GM18868 (cell line): ENCODE data around the gene UNC5CL.

Experiments
- ATAC-seq: cut with Tn5 transposase; IDR thresholded peaks from one replicate; pipeline ENCODE4 v1.9.1; 2021; ENCODE audit warnings: mild to moderate bottlenecking, moderate library complexity; ENCODE audit not compliant: unreplicated experiment

UNC5CL gene

DNA sequence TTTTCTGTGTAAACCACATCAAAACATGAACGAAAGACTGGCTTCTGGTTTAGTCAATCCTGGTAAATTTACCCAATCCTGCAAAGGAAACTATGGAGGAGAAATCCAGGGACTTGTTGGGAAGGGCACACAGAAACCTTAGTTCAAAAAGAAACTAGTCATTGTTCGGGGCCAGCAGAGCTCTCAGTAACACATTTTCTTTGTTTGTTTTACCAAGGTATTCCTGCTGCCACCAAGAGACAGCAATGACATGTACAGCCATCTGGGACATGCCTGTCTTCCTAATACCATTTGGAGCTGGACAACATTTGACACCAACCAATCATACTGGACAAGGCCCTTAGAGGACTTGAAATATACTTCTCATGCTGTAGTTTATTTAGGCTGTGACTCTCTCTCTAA, 24.9 kb upstream of the UNC5CL start:
- ATAC-seq, result no peak

DNA sequence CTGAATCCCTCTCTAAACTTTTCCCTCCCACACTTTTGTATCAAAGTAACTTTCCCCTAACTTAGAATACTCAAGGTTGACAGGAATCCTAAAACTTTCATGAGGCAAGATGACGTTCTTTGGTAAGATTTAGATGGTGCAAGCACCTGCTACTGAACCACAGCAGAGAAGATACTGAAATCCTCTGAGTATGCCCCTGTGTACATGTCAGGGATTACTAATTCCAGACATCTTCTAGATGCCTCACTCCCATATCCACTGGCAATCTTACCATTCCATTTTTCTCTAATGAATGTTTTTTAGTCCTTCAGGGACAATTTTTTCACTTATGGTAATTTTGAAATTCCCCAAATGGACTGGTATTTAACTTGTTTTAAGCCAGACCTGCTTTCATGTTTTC, 23.0 kb upstream of the UNC5CL start:
- ATAC-seq, result no peak

DNA sequence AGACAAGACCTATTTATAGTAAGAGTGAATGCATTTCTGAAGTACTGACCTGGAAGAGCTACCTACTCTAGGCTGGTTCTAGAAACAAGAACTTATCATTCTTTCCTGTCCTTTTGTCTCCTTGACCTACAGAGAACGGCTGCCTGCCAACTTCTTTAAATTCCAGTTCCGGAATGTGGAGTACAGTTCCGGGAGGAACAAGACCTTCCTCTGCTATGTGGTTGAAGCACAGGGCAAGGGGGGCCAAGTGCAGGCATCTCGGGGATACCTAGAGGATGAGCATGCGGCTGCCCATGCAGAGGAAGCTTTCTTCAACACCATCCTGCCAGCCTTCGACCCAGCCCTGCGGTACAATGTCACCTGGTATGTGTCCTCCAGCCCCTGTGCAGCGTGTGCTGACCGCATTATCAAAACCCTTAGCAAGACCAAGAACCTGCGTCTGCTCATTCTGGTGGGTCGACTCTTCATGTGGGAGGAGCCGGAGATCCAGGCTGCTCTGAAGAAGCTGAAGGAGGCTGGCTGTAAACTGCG, 22.2 kb upstream of the UNC5CL start:
- ATAC-seq, result no peak

DNA sequence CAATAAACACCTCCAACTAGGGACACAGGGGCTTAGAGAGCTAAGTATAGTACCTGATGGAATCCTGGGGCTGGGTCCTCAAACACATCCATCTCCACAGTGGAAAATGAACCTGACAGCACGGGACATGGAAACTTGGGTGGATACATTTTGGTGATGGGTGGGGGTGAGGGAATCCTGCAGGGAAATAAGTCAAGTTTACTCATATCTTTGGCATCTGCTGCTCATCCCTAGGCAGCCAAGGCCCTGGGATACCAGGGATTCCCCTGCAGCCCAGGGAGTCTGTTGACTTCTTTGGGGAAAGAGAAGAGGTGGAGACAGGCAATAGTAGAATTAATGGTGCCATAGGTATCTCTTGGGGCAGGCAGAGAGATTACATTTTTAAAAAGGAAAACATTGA, 20.5 kb upstream of the UNC5CL start:
- no peak for ATAC-seq

DNA sequence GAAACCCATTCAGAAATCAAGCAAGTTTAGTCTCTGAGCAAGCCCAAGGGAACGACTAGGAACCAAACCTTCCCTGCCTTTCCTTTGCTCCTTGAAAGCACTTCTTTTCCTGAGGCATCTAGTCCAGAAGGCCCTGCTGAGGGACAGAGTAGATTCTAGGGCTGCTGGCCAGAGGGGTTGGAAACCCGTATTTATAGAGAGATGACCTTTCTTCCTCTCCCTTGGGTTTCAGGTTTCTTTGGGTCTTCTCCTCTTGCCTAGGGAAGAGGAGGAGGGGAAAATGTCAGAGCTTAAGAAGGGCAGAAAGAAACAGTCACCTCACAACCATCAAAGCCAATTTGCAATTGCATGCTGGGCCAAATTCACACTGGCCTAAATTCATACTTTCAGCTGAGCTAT, 19.8 kb upstream of the UNC5CL start:
- ATAC-seq, result no peak

DNA sequence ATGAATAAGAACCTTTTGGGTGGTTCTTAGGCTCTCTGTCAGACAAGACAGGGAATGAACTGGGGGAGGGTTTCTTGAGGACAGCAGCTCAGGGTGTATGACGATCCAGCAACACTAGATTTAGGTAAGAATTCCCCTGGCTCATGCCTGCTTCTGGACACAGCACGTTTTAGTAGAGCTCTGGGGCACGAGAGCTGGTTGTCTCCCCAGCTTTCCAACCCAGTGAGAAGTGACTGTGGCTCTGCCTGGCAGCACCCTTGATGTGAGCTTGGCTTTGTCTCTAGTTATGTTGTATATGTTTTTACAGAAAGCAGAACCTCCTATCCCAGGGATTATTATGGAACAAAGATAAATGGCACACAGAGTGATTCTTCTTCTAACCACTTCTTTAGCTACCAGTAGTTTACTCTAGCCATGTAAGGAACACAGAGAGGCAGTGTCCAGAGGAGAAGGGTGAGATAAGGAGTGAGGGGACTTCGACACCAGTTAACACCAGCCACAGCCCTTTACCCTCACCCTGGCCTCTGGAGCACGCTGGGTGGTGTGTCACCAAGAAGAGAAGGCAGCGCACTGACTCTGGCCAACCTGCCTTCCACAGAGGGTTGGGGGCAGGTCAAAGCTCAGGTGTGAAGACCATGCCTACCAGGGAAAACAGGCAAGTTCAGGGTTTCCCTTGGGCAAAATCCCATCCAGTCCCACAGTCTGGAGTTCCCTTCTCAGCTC, 17.9 kb upstream of the UNC5CL start:
- no peak for ATAC-seq

DNA sequence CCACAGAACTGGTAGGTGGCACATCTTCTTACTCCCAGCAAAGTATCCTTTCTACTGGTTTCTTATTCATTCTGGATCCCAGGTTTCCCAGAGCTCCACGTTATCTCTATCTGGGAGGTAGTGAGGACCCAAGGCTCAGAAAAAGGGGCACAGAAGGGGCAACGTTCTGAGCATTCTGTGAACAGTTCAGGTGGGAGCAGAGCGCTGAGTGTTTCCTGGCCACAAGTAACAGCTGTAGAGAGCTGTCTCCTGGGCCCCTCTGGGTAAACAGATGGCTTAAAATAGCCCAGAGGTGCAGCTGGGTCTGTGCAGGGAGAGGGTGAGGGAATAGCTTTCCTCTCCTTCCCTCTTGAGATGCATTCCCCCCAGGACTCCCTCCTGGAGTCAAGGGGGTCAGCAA, 16.1 kb upstream of the UNC5CL start:
- ATAC-seq, result no peak

DNA sequence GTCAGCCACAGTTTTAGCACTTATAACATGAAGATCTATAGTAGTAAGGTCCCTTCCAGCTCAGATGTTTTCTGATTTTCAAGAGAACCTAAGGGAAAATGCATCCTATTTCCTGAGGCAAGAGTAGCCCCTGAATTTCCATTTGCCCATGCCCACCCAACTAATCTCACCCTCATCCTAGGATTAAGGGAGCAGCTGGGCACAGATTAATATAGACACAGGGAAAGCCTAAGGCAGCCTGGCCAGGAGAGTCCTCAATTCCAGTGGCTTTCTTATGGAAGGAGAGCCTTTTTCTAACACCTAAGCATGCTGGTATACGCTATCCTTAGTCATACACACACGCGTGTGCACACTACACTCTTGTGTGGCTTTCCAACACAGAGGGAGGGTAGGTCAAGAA, 15.5 kb upstream of the UNC5CL start:
- ATAC-seq, result no peak

DNA sequence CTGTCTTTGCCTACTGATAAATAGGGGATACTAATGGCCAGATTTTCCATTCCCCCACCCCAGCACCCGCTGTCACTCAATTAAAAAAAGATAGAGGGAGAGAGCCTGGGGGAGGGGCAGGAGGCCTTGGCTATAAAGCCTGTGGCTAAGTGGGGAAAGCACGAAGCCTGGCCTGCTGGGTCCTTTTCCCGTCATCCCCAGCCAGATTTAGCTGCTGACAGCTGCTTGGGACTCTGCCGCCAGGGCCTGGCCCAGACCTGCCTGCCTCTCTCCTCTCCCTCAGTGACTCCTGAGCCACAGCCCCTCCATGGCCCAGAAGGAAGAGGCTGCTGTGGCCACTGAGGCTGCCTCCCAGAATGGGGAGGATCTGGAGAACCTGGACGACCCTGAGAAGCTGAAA, 14.0 kb upstream of the UNC5CL start, which contains the start of gene APOBEC2:
Gene APOBEC2, plus strand, starts transcription at position 162 of the 400 bp plus-strand sequence. Its CDS starts 146 bp downstream, at position 308.
- ATAC-seq, result no peak

DNA sequence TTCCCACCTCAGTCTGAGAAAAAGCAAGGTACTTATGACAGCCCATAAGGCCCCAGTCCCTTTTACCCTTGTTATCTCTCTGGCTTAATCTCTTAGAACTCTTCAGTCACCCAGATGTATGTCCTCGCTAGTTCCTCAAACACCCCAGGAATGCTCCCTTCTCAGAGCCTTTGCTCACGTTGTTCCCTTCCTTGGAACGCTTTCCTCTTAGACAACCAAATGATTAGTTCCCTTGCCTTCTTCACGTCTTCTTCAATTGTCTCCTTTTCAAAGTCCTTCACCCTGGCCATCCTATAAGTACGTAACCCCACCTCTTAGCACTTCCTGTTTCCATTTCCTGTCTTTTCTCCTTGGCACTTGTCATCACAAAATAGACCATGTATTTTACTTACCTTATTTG, 12.9 kb upstream of the UNC5CL start:
- ATAC-seq, result no peak

DNA sequence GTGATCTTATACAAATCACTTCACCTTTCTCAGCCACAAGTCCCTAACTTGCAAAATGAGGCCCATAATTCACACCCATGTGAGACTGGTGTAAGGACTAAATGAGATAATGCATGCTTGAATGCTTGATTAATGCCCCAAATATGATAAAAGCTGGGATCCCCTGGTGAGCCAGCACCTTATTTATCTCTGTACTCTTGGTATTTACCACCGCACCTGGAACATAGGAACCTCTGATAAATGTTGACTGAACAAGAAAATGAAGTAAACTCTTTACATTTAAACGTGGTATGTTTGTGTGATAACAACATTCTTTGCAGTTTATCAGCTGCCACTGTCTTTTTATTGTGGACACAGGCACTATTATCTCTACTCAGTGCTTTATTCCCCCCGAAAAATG, 11.5 kb upstream of the UNC5CL start:
- ATAC-seq, result no peak

DNA sequence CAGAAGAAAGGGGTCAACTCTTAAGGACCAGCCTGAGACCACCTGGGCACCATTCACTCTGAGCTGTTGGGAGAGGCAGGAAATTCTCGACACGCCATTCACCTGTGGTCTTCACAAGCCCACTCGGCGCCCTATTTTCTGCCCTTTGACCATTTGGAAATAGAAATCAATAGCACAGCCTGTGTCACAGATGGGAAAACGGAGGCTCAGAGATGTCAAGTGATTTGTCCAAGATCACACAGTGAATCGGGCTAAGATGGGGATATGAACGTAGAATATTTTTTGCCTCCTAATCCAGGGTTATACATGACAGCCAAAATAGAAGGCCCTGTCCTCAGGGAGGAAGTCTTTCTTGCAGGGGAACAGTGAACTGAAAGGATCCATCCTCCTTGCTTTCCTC, 10.9 kb upstream of the UNC5CL start:
- ATAC-seq, result no peak

DNA sequence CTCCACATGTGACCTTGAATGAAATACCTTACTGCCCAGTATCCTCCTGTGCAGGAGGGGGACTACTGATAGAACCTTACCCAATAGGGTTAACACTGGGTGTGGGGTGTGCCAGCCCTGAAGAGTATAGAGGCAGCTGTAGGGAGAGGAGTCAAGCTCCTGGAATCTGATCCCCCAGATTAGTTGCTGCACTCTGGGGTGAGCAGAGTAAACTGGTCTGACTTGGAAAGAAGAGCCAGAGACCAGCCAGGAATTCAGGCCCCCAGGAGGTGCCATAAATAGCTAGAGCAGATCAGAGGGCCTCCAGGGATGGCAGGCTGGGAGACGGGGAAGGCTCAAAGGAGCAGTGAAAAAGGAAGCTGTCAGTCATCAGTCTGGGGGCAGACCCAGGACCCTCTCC, 10.5 kb upstream of the UNC5CL start:
- no peak for ATAC-seq

DNA sequence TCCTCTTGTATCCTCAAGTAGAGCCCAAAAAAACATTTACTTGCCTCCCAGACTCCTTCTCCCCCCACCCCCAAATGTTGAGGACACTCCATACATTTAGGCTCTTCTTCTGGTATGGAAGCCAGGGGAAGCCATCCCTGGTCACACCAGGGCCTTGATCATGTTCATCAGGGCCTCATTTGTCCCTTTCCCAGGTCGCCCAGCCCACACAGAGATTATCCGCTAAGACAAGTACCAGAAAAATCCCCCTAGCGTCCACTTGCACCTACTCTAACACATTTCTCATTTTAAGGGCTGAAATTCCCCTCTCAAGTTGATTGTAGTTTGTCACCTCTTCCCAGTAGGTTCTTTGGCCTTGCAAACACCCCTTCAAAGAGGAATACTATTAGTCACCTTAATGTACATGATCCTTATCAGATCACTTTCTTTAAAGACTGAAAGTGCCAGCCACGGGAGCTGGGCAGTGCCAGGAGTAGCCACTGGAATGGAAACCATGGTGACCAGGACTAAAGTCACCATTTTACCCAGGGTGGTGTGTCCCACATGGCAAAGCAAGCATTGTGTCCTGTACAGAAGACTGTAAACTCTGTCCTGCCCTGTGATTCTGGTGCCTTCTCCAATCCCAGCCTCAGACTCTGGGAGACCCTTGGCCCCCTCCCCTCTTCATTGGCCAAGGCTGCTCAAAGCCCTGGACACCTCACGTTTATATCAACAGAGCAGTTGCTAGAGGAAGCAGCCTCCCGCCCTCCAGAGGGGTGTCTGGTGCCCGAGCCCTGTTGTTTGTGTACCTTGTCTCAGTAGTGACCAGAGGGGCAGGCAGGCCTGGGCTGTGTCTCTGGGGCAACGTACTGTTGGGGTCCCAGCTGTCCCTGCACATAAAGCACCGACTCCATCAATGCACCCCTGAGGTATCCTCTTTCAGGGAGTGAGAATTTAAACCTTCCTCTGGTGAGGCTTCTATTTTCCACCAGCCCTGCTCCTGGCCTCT, 9.0 kb upstream of the UNC5CL start:
- ATAC-seq, result no peak

DNA sequence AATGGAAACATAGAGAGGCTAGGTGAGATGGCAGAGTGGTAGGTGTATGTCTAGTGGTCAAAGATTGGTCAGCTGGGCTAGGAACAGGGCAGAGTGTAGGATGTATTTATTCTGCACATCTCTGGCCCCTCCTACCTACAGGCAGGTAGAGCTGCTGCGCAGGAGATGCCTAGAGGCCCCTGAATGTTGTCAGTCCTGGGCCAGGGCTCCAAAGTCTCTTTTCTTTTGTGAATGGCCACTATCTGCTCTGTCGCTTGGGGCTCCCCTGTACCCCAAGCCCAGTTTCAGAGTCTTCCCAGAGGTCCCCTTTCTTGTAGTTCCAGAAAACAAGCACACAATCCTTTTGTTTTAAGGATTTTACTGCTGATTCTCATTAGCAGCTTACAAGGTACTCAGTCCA, 8.3 kb upstream of the UNC5CL start:
- no peak for ATAC-seq

DNA sequence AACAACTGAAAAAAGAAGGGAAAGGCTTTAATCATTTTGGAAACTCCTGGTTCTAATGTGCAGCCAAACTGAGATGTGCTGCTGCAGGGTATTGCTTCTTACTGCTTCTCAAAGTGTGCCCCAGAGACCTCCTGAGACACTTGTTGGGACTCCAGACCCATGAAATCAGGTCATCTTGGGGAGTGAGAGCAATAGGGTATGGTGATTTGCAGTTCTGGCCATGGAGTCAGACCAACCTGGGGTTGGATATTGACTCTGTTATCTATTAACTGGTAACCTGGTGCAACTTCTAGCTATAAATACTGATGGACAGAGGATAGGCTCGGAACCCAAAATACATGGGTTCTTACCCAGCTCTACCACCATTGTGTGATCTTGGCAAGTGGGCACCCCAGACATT, 7.1 kb upstream of the UNC5CL start:
- ATAC-seq, result no peak

DNA sequence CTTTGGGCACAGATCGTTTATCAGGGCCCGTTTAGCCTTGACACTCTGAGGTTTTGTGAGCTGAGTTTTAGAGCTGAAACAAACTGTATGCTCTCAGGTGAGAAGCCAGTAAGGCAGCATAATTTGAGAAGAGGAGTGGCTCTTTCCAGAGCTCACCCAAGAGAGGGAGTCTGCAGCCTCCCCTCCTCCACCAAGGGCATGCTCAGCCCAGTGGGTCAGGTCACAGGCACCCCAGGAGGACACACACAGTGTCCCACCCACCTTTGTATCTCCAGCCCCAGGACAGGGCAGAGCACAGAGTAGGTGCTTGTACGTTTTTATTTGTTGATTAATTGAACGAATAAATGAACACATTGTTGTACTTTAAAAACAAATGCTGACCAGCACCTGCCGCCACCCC, 6.6 kb upstream of the UNC5CL start:
- no peak for ATAC-seq

DNA sequence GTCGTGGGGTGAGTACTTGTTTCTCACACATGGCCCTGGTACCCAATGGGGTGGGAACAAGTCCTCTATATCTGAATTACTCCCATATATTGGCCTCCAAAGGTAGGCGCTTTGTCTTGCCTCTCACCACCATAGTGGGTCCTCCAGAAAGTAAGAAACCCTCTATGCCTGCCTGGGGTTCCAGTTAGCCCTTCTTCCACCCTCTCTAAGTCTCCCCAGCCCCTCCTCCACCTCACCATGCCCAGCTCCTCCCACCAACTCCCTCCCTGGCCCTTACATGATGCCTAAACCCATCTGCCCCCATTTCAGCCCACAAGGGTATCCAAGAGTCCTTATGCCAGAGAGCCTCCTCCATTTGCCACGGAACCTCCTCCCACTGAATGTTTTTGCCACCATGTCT, 4.1 kb upstream of the UNC5CL start:
- ATAC-seq, result no peak

DNA sequence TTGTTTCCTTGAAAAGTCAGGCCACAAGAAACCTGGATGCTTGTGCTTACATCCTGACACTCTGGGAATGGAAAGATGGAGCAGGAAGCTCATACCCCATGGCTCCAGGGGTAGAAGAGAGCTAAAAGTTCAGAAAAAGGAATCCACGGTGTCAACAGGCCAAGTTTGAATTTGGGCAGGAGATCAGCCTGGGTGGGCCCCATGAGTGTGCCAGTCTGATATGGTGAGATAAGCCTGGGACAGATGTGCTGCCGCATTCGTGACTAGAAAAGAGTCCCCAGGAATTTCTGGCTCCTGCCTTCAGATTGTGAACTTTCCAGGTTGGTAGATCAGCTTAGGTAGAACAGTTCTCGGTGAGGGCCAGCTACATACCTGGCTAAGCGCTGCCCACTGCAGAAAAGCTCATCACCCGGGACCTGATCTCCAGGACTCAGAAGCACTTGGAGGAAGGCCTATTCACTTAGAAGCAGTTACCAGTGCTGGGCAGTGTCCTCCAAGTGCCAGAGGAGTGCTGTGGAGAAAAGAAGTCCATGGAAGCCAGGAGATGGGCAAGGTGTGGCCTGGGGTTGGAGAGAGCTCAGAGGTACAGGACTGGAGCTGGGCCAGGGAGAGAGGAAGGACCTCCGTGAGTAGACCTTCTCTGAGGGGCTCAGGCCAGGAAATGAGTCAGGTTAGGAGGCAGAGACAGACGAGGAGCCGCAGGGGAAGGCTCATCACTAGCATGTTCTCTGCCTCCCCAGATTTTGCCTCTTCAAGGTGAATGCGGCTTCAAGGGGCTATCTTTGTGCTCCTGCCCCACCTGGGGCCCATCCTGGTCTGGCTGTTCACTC, 3.4 kb upstream of the UNC5CL start, which contains the start of gene TSPO2:
Gene TSPO2, plus strand, starts transcription at position 242 of the 830 bp plus-strand sequence. Its CDS starts 519 bp downstream, at position 761.
- no peak for ATAC-seq

DNA sequence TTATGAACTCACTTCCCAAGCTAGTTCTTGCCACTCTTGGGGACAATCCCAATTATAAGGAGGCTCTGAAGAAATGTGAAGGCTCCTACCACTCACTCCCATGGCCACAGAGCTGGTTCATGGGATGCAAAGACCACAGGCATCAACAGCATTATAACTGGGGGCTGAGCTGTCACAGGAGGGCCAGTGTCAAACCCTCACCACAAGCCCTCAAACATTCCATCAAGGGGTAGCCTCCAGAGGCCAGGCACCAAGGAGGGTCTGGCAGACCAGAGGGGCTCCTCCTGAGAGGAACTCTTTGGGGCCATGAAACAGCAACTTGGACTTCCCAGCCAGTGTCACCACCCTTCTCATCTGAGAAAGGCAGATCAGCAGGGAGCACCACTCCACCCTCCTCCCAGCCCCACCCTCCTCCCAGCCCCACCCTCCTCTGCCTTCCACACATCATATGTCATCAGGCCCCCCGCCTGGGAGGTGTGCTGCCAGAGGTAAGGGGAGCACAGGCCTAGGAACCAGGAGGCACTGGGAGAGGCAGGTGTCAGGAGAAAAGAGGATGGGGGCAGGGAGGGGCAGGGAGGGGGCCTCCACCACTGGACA, 2.0 kb upstream of the UNC5CL start:
- no peak for ATAC-seq
